AG04450 (cell line): Measurements from ENCODE around the gene CD46. TPM values are rescaled to one million over a fixed set of nuclear protein-coding genes. Genes with fewer than 3 reads are reported as not detected.

Source experiments
- CTCF ChIA-PET: fragments of 300-600, 350-600 bp; formaldehyde crosslinking; extraction: SDS; loops from one replicate; lab custom pipeline; 2022; ENCODE audit warnings: antibody characterized with exemption, inconsistent platforms; lab: Charles Lee
- POLR2A ChIA-PET: fragments of 350-600 bp; formaldehyde crosslinking; extraction: SDS; loops from one replicate; lab custom pipeline; 2021; ENCODE audit warnings: antibody characterized with exemption, inconsistent platforms; lab: Yijun Ruan, JAX
- DNase-seq: peaks from one replicate; pipeline ENCODE4 v3.0.0-alpha.2; 2011; ENCODE audit warnings: low read depth, low spot score
- H3K27ac ChIP-seq: one replicate; pipeline ENCODE4 v1.5.1; 2012; ENCODE audit warnings: low read depth, low read length, control low read depth
- H3K27me3 ChIP-seq: one replicate; pipeline ENCODE4 v1.6.0; 2012; ENCODE audit warnings: low read length; ENCODE audit not compliant: control insufficient read depth, insufficient read depth
- H3K4me3 ChIP-seq: 2 replicates; pipeline ENCODE4 v1.5.1; 2011; ENCODE audit warnings: mild to moderate bottlenecking, low read depth, low read length, control low read depth
- H3K9me3 ChIP-seq: 2 replicates; pipeline ENCODE4 v1.5.1; 2012; ENCODE audit warnings: low read length; ENCODE audit not compliant: control insufficient read depth, insufficient read depth
- CTCF ChIP-seq: IDR thresholded peaks from 2 replicates; pipeline ENCODE4 v1.5.1; 2011; ENCODE audit warnings: low read depth, low read length, control low read depth, inconsistent platforms
- polyA plus RNA-seq: library from polyadenylated mRNA; depleted of rRNA; stranded (reverse); fragments of >200 nt; gene quantifications from 2 replicates; pipeline ENCODE4 v1.2.3, GENCODE V29; 2011

CD46 gene
- polyA plus RNA-seq, 1 experiment, result 148 TPM

GRCh38 chr1:207822124-207822601 is 70.3 kb downstream of the CD46 start:
- no peak for TF ChIP-seq CTCF
- Histone ChIP-seq H3K27ac (no peak overlapping the region), H3K27me3 (no peaks in the 10 kb centered on the region), H3K9me3 (no peaks in the 10 kb centered on the region), H3K4me3 (no peak overlapping the region)
- CTCF ChIA-PET, result interaction anchor here (0.6 to 7.4 kb wide), 8 partner anchors 11 to 141 kb away, joined by 3 to 80 read pairs (median 24); no protein-coding TSS in a partner anchor
- no peak for DNase-seq
- POLR2A ChIA-PET, result no interaction called here

DNA sequence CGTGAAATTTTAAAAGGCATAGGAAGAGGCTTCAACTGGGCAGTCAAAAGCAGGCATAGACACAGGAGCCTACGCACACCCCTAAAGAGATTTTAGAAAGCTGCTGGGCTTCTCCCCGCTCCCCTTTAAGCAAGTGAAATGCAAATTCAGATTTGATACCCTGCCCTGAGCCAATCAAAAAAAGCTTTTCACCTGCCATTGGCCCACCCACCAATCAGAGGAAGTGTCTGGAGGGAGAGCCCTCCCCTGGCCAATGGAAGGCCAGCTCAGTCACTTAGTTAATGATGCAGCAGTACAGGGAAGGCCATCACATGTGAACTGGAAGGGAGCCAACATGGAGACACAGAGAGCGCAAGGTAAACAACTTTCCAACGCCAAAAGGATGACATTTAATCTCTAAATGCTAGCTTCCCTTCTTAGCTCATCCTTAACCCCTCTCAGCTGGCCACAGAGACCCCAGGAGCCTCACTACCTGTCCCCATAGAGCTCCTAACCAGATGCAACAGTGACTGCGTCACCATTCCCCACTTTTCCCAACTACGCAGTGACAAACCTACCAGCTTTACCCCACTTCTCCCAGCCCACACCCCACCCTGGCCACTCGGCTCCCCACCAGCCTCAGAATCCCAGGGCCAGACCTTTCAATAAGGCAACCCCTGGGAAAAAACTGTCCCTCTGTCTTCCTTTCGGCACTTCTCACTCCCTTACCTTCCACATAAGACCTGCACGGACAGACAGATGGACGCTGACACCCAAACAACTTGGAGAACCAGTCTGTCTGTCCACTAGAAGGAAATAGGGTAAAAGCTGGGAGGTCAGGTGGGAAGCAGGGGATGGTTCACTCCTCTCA is 71.0 kb downstream of the CD46 start:
- no peaks in the 10 kb centered on the region for H3K27me3 ChIP-seq
- TF ChIP-seq CTCF, result no peak
- DNase-seq, result no peak
- ChIA-PET CTCF (interaction anchor here (0.6 to 7.4 kb wide), 9 partner anchors 12 to 141 kb away, joined by 3 to 80 read pairs (median 21); no protein-coding TSS in a partner anchor), POLR2A (interaction anchor here (1.8 to 2.0 kb wide), 2 partner anchors 39 to 46 kb away, joined by 8 to 12 read pairs; no protein-coding TSS in a partner anchor)
- peak overlapping the region; percentile 21 for H3K27ac ChIP-seq
- H3K9me3 ChIP-seq, result no peaks in the 10 kb centered on the region
- H3K4me3 ChIP-seq, result no peak overlapping the region

GRCh38 chr1:207823531-207823879 is 71.7 kb downstream of the CD46 start:
- H3K27me3 ChIP-seq, result no peaks in the 10 kb centered on the region
- DNase-seq, result no peak
- H3K4me3 ChIP-seq, result peak overlapping the region; percentile 21
- peak overlapping the region; percentile 31 for H3K27ac ChIP-seq
- no peaks in the 10 kb centered on the region for H3K9me3 ChIP-seq
- no peak for TF ChIP-seq CTCF
- POLR2A ChIA-PET, result interaction anchor here (0.6 to 2.0 kb wide), 7 partner anchors 13 to 45 kb away, joined by 3 to 12 read pairs (median 4); no protein-coding TSS in a partner anchor
- CTCF ChIA-PET, result interaction anchor here (0.6 to 7.4 kb wide), 15 partner anchors 12 to 243 kb away, joined by 3 to 80 read pairs (median 6); no protein-coding TSS in a partner anchor

DNA sequence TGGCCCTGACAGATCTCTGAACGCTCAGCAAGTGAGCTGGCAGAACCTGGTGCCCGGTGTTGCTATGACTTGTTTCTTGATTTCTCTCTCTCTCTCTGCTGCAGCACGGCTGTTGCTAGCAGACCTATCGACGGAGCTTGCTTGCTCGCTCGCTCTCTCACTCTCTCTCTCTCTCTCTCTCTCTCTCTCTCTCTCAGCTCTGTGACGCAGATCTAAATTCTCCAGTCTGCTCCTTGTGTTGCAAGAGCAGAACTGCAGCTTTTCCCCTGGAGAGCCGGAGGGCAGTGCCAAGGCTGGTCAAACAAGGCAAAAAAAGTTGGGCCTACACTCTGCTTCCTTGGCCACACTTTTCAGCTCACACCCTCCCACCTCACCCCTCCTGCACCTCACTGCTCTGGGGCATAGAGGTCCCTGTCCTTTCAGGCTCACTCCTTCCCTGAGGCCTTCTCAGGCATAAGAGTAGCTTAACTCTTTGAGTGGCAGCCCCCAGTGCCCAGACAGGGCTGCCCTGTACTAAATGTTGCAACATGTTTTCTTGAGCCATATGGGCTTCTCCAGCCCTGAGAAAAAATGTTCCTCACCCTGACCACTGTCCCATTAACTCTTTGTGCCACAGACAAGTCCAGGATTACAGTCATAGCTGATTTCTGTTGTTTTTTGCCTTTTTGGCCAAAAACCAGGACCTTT is 72.2 kb downstream of the CD46 start:
- no peaks in the 10 kb centered on the region for H3K9me3 ChIP-seq
- peak; percentile 75 for TF ChIP-seq CTCF
- no peaks in the 10 kb centered on the region for H3K27me3 ChIP-seq
- H3K27ac ChIP-seq, result peak overlapping the region; percentile 68
- POLR2A ChIA-PET, result interaction anchor here (0.6 to 2.0 kb wide), 7 partner anchors 13 to 45 kb away, joined by 3 to 12 read pairs (median 4); no protein-coding TSS in a partner anchor
- CTCF ChIA-PET, result interaction anchor here (0.6 to 7.4 kb wide), 18 partner anchors 12 to 709 kb away, joined by 3 to 80 read pairs (median 5); no protein-coding TSS in a partner anchor
- DNase-seq, result peak; percentile 93
- peak overlapping the region; percentile 21 for H3K4me3 ChIP-seq
